ENCODE measurements around the gene ROBO1. TPM values are rescaled to one million over a fixed set of nuclear protein-coding genes. Genes with fewer than 3 reads are reported as not detected.

ROBO1 gene
- total RNA-seq, 2 experiments from 2014 or later: 0.36 to 0.69 TPM

DNA sequence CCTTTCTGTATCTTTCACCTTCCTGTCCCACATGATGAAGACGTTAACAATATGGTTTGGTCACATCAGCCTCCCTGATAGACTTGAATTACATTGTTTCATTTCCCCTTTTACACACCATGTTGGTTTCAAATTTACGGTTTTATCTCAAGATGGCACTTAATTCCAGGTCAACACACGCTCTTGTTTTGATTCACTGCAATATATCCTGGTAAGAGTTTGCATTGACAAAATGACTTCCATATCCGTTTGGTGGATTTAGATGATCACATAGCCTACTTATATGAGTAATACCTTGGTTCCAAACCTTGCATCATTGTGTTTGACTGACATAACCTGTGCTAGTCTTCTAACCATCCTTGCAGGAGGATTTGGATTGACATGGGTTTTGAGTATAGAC lies 499.4 kb downstream of the ROBO1 start:
- H3K36me3 Mint-ChIP-seq (ENCODE audit: low read depth): no peaks in the 10 kb centered on the region
- H3K9me3 ChIP-seq (ENCODE audit: control insufficient read depth in 1 of 2, insufficient read depth in 1 of 2, low read length in 2 of 2): peaks cover 0 to 4% of the 10 kb centered on the region in 2 experiments
- TF ChIP-seq, protein P1, sequence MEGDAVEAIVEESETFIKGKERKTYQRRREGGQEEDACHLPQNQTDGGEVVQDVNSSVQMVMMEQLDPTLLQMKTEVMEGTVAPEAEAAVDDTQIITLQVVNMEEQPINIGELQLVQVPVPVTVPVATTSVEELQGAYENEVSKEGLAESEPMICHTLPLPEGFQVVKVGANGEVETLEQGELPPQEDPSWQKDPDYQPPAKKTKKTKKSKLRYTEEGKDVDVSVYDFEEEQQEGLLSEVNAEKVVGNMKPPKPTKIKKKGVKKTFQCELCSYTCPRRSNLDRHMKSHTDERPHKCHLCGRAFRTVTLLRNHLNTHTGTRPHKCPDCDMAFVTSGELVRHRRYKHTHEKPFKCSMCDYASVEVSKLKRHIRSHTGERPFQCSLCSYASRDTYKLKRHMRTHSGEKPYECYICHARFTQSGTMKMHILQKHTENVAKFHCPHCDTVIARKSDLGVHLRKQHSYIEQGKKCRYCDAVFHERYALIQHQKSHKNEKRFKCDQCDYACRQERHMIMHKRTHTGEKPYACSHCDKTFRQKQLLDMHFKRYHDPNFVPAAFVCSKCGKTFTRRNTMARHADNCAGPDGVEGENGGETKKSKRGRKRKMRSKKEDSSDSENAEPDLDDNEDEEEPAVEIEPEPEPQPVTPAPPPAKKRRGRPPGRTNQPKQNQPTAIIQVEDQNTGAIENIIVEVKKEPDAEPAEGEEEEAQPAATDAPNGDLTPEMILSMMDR (IDR thresholded peaks at IDR 0.05): no peak
- no peaks in the 10 kb centered on the region for H3K4me1 ChIP-seq (ENCODE audit: insufficient read depth, low read length)
- H3K4me3 ChIP-seq (ENCODE audit: low read length): no peak overlapping the region
- H3K27ac Mint-ChIP-seq: no peak overlapping the region
- ATAC-seq (ENCODE audit: poor library complexity) (no peak), DNase-seq (no peak)
- no peaks in the 10 kb centered on the region for H3K4me1 Mint-ChIP-seq (ENCODE audit: low read depth)
- no peak overlapping the region for H3K27ac ChIP-seq (ENCODE audit: low read depth in 1 of 2, low read length in 2 of 2)
- no peak overlapping the region for H3K4me3 Mint-ChIP-seq
- H3K27me3 Mint-ChIP-seq: no peaks in the 10 kb centered on the region
- POLR2A ChIA-PET: no interaction called here
- no peaks in the 10 kb centered on the region for H3K27me3 ChIP-seq (ENCODE audit: control insufficient read depth in 1 of 2, insufficient read depth in 2 of 2, low read length in 2 of 2)
- CTCF ChIA-PET: no interaction called here
- intact Hi-C loops (cut with DNase I, micrococcal nuclease): no loop called here
- H3K9me3 Mint-ChIP-seq: peaks cover 5% of the 10 kb centered on the region
- no peaks in the 10 kb centered on the region for H3K36me3 ChIP-seq (ENCODE audit: insufficient read depth, low read length)

DNA sequence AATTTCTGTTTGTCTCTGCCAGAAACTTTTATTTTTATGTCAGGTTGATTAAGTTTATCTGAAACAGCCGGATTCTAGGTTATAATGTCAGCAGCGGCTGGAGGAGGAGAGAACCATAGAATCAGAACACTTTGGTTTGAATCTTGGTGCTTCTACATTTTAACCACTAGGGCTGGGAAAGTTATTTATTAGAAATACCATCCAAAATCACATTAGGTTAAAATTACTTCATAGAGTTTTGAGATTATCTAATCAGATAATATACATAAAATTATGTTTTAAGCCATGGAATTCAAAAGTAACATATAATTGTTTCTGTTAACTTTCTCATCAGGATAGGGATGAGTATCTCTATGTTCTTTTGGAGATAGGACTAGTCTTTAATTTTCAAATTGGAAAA lies 502.9 kb downstream of the ROBO1 start:
- no peaks in the 10 kb centered on the region for H3K36me3 Mint-ChIP-seq (ENCODE audit: low read depth)
- H3K4me3 Mint-ChIP-seq: no peak overlapping the region
- no peak for DNase-seq
- no peaks in the 10 kb centered on the region for H3K9me3 ChIP-seq (ENCODE audit: control insufficient read depth in 1 of 2, insufficient read depth in 1 of 2, low read length in 2 of 2)
- no peaks in the 10 kb centered on the region for H3K27me3 ChIP-seq (ENCODE audit: control insufficient read depth in 1 of 2, insufficient read depth in 2 of 2, low read length in 2 of 2)
- no peak overlapping the region for H3K27ac ChIP-seq (ENCODE audit: low read depth in 1 of 2, low read length in 2 of 2)
- no peak for ATAC-seq (ENCODE audit: poor library complexity)
- CTCF ChIA-PET: no interaction called here
- no peaks in the 10 kb centered on the region for H3K27me3 Mint-ChIP-seq
- no peak overlapping the region for H3K27ac Mint-ChIP-seq
- H3K4me1 Mint-ChIP-seq (ENCODE audit: low read depth): no peaks in the 10 kb centered on the region
- no peak overlapping the region for H3K4me3 ChIP-seq (ENCODE audit: low read length)
- H3K36me3 ChIP-seq (ENCODE audit: insufficient read depth, low read length): no peaks in the 10 kb centered on the region
- intact Hi-C loops (cut with DNase I, micrococcal nuclease): no loop called here
- TF ChIP-seq, protein P1 (IDR thresholded peaks at IDR 0.05): no peak
- no peaks in the 10 kb centered on the region for H3K4me1 ChIP-seq (ENCODE audit: insufficient read depth, low read length)
- POLR2A ChIA-PET: no interaction called here
- peaks cover 7% of the 10 kb centered on the region for H3K9me3 Mint-ChIP-seq

GRCh38 chr3:79263423-79263822 lies 504.4 kb downstream of the ROBO1 start:
- peaks cover 6% of the 10 kb centered on the region for H3K9me3 Mint-ChIP-seq
- ATAC-seq (ENCODE audit: poor library complexity) (no peak), DNase-seq (no peak)
- H3K4me3 ChIP-seq (ENCODE audit: low read length): no peak overlapping the region
- intact Hi-C loops (cut with DNase I, micrococcal nuclease): no loop called here
- H3K27me3 Mint-ChIP-seq: no peaks in the 10 kb centered on the region
- ChIA-PET POLR2A (no interaction called here), CTCF (no interaction called here)
- TF ChIP-seq, protein P1 (IDR thresholded peaks at IDR 0.05): no peak
- H3K27me3 ChIP-seq (ENCODE audit: control insufficient read depth in 1 of 2, insufficient read depth in 2 of 2, low read length in 2 of 2): no peaks in the 10 kb centered on the region
- no peak overlapping the region for H3K27ac ChIP-seq (ENCODE audit: low read depth in 1 of 2, low read length in 2 of 2)
- no peaks in the 10 kb centered on the region for H3K36me3 Mint-ChIP-seq (ENCODE audit: low read depth)
- H3K4me1 ChIP-seq (ENCODE audit: insufficient read depth, low read length): no peaks in the 10 kb centered on the region
- no peak overlapping the region for H3K27ac Mint-ChIP-seq
- H3K36me3 ChIP-seq (ENCODE audit: insufficient read depth, low read length): no peaks in the 10 kb centered on the region
- H3K4me3 Mint-ChIP-seq: no peak overlapping the region
- no peaks in the 10 kb centered on the region for H3K4me1 Mint-ChIP-seq (ENCODE audit: low read depth)
- H3K9me3 ChIP-seq (ENCODE audit: control insufficient read depth in 1 of 2, insufficient read depth in 1 of 2, low read length in 2 of 2): peaks cover 0 to 3% of the 10 kb centered on the region in 2 experiments

Measured in CD4-positive, alpha-beta T cell (primary cell).